Left forelimb (tissue), 1 donor: ENCODE results near the gene MPZL2.
"Not testable (repeated sequence)": the region's sequence is repeated elsewhere in the genome, so short reads cannot be mapped to it uniquely, and the experiment has no call there.

ENCODE experiments used
- DNase-seq: peaks from one replicate; pipeline ENCODE4 v3.0.0-alpha.2; 2018; ENCODE audit warnings: low spot score

The MPZL2 gene

GRCh38 chr11:118263695-118264568, at the start of gene MPZL2:
Gene MPZL2, minus strand, starts transcription at chr11:118264297. Its CDS starts 144 bp downstream, at chr11:118264153.
- DNase-seq = no peak

GRCh38 chr11:118313242-118313641, 49.1 kb upstream of the MPZL2 start:
- DNase-seq = no peak

GRCh38 chr11:118312328-118312727, 48.2 kb upstream of the MPZL2 start:
- DNase-seq = no peak

- no peak for DNase-seq
These were observed 47.4 kb upstream of the MPZL2 start for GRCh38 chr11:118311518-118311917.

- no peak for DNase-seq
These were observed 46.8 kb upstream of the MPZL2 start for GRCh38 chr11:118310781-118311485.

GRCh38 chr11:118310271-118310670, 46.2 kb upstream of the MPZL2 start:
- DNase-seq = no peak

GRCh38 chr11:118308995-118309528, 45.0 kb upstream of the MPZL2 start:
- DNase-seq = not testable (repeated sequence)

- DNase-seq = no peak
These were observed 42.5 kb upstream of the MPZL2 start for GRCh38 chr11:118306556-118306955.

GRCh38 chr11:118305726-118306125, 41.6 kb upstream of the MPZL2 start:
- DNase-seq = no peak

GRCh38 chr11:118304568-118305248, 40.6 kb upstream of the MPZL2 start, which contains the start of gene CD3E:
Gene CD3E, plus strand, starts transcription at chr11:118304730. Its CDS starts 223 bp downstream, at chr11:118304953.
- DNase-seq = no peak

GRCh38 chr11:118304227-118304567, 40.1 kb upstream of the MPZL2 start:
- DNase-seq = no peak

GRCh38 chr11:118301600-118302195, 37.6 kb upstream of the MPZL2 start:
- DNase-seq = no peak

- no peak for DNase-seq
These were observed 31.8 kb upstream of the MPZL2 start for GRCh38 chr11:118295815-118296454.

- DNase-seq = no peak
These were observed 31.1 kb upstream of the MPZL2 start for GRCh38 chr11:118295199-118295598.

- DNase-seq = no peak
These were observed 30.0 kb upstream of the MPZL2 start for GRCh38 chr11:118294053-118294452.

GRCh38 chr11:118291477-118292135, 27.5 kb upstream of the MPZL2 start:
- DNase-seq = no peak

- no peak for DNase-seq
These were observed 26.8 kb upstream of the MPZL2 start for GRCh38 chr11:118290923-118291322.

GRCh38 chr11:118289401-118289800, 25.3 kb upstream of the MPZL2 start:
- no peak for DNase-seq

GRCh38 chr11:118287006-118287405, 22.9 kb upstream of the MPZL2 start:
- DNase-seq = no peak

GRCh38 chr11:118286545-118286944, 22.4 kb upstream of the MPZL2 start:
- DNase-seq = no peak
